H7 (cell line): ENCODE data around the gene MYCT1. TPM values are rescaled to one million over a fixed set of nuclear protein-coding genes. Genes with fewer than 3 reads are reported as not detected.
"Not testable (repeated sequence)": the region's sequence is repeated elsewhere in the genome, so short reads cannot be mapped to it uniquely, and the experiment has no call there.

Experiments
- DNase-seq: peaks from one replicate; pipeline ENCODE4 v3.0.0; 2012
- H3K27me3 ChIP-seq: 2 replicates; pipeline ENCODE4 v1.6.0; 2011; ENCODE audit warnings: mild to moderate bottlenecking, low read length; ENCODE audit not compliant: control insufficient read depth, insufficient read depth
- H3K36me3 ChIP-seq: replicated peaks from 2 replicates; pipeline ENCODE4 v1.5.1; 2011; ENCODE audit warnings: low read length; ENCODE audit not compliant: control insufficient read depth, insufficient read depth
- H3K4me3 ChIP-seq: 2 replicates; pipeline ENCODE4 v1.5.1; 2011; ENCODE audit warnings: low read depth, mild to moderate bottlenecking, control low read depth, low read length, moderate library complexity; ENCODE audit not compliant: insufficient read depth
- total RNA-seq: library from RNA; depleted of rRNA; stranded (reverse); fragments of >200 nt; shearing (Covaris generic); gene quantifications from 2 replicates; pipeline ENCODE4 v1.2.3, GENCODE V29; 2014

The MYCT1 gene
- total RNA-seq, 1 experiment from 2014 or later: 2.7 TPM

DNA sequence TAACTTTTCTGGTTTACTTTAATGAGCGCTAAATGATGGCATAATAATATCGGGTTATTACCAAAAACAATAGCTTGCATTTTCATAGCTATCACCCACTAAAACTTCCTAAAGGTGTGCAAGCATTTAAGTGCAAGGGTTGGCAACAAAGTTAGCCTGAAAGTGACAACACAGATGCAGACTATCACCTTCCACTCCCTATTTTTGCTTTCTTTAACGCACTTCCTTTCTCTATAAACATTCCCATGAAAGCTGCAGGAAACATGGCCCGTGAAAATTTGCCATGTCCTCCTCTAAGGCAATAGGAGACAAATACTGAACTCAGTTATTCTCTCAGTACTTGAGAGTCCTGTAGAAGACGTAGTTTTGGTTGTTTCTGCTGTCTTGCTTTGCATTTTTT is 2.7 kb downstream of the MYCT1 start:
- Histone ChIP-seq H3K27me3 (no peaks in the 10 kb centered on the region), H3K4me3 (no peak overlapping the region), H3K36me3 (no peaks in the 10 kb centered on the region)
- no peak for DNase-seq

DNA sequence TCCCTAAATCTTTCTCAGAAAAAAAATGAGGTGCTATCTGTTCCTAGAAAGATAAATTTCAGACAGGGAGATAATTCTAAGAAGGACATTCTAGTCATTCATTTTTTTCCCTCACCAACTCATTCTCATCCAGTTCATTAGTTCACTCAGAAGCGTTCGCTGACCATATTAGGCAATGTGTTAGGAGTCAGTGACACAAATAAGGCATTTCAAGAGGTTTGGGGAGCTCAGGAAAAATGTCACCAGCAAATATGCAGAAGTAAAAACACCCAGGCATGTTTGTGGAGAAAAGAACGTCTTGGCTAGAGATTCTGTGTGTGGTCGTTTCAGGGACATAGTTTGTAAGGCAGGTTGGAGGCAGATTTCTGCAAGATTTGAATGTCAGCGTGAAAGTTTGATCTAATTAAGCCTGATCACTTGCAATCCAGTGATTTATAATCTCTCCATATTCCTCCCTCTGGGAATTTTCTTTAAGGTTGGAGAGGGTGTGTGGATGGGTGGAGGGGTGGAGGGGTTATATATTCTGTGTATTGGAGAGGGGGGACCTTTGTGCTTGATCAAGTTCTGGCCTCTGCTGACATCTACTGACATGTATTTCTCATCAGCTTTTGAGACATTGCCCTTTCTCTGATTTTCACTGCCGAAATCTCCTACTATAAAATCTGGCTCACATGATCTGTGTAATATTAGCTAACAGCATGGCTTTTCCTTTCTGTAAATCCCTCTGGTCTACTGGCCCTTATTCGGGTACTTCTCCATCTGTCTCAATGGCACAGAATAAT is 3.6 kb downstream of the MYCT1 start:
- no peaks in the 10 kb centered on the region for H3K27me3 ChIP-seq
- no peak for DNase-seq
- no peaks in the 10 kb centered on the region for H3K36me3 ChIP-seq
- H3K4me3 ChIP-seq: no peak overlapping the region

DNA sequence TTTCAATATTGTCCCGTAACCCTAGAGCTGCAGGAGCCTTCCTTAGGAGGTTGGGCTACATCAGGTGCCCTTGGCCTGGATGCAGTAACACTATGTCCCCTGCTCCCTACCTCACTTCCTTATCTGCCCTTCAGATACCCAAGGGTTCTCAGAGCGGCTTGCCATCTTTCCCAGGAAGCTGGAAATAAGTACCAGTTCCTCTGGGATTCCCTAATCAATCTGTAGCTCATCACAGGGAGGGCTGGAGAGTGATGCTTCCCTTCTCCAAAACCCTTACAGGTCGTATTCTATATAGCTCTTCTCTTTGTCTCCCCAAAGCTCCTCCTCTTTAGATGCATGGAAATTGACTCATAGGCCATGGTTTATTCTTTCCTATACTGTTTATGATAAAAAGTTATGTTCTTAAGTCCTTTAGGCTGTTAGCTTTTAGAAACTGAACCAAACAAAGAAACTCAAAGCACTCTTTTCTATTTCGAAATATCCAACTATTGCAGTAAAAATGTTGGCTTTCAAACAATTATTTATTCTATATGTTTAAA is 4.2 kb downstream of the MYCT1 start:
- Histone ChIP-seq H3K27me3 (no peaks in the 10 kb centered on the region), H3K36me3 (no peaks in the 10 kb centered on the region), H3K4me3 (no peak overlapping the region)
- DNase-seq: no peak

DNA sequence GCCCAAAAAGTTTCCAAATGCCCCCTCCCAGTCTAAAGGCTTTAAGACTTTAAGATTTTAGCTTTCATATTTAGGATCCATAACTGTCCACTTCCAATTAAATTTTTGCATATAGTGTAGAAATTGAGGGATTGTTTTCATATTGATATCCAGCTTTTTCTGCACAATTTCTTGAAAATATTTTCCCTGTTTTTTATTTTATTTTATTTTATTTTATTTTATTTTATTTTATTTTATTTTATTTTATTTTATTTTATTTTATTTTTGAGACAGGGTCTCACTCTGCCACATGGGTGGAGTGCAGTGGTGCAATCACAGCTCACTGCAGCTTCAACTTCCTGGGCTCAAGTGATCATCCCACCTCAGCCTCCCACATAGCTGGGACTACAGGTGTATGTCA is 6.1 kb downstream of the MYCT1 start:
- H3K4me3 ChIP-seq, H3K27me3 ChIP-seq, DNase-seq, H3K36me3 ChIP-seq: not testable (repeated sequence)

DNA sequence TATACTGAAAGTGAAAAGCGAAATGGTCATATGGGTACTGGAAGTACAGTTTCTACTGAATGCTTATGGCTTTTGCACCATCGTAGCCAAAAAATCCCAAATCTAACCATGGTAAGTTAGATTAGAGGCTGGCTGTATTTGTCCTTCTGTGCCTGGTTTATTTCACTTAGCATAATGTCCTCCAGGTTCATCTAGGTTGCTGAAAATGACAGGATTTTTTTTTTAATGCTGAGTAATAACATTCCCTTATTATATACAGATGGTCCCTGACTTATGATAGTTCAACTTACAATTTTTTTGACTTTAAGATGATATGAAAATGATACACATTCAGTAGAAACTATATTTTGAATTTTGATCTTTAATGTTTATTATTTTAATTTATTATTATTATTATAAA is 7.6 kb downstream of the MYCT1 start:
- H3K4me3 ChIP-seq: no peak overlapping the region
- no peak for DNase-seq
- H3K36me3 ChIP-seq: no peaks in the 10 kb centered on the region
- H3K27me3 ChIP-seq: no peaks in the 10 kb centered on the region

DNA sequence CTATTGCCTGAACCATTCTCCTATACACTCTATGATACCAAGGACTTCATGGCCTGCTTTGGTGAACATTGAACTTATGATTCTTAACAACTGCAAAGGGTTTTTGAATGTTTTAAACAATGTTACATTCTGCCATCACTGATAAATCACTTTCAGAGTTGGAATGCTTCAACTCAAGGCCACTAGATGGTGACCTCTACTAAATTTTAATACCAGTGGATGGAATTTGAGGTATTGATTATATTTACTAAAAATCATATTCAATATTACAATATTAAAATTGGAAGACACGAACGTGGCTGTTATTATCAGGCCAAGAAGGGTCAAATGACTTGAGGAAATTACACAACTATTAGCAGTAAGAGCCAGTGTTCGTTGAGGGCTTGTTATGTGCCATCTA is 18.6 kb downstream of the MYCT1 start:
- no peak for DNase-seq
- no peaks in the 10 kb centered on the region for H3K27me3 ChIP-seq
- H3K36me3 ChIP-seq: no peaks in the 10 kb centered on the region
- no peak overlapping the region for H3K4me3 ChIP-seq

DNA sequence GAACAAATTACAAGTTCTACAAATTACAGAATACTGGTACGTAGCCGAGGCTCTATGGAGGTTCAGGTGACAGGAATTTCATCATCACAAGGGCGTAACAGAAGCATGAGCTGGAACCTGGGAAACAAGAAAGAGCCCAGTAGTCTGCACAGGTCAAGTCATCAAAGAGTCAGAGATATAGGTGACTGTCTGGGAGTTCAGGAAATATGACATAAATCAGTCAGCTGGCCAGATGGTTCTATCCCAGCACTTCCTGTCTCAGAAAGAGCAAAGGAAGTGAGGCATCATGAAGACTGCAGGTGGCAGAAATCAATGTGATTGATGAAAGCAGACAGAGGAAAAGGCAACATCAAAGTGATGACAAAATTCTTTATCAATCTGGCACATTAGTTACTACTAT is 23.3 kb downstream of the MYCT1 start:
- Histone ChIP-seq H3K27me3 (no peaks in the 10 kb centered on the region), H3K36me3 (no peaks in the 10 kb centered on the region), H3K4me3 (no peak overlapping the region)
- DNase-seq: no peak

DNA sequence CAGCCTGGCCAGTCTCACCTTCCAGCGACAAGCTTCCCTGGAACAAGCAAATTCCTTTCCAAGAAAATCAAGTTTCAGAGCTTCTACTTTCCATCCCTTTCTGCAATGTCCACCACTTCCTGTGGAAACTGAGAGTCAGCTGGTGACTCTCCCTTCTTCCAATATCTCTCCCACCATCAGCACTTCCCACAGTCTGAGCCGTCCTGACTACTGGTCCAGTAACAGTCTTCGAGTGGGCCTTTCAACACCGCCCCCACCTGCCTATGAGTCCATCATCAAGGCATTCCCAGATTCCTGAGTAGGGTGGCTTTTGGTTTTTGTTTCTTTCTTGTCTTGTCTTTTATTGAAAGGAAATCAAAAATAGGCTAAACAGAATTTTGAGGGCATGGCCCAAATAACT is 24.3 kb downstream of the MYCT1 start:
- H3K27me3 ChIP-seq: no peaks in the 10 kb centered on the region
- H3K4me3 ChIP-seq: no peak overlapping the region
- no peak for DNase-seq
- H3K36me3 ChIP-seq: no peaks in the 10 kb centered on the region

DNA sequence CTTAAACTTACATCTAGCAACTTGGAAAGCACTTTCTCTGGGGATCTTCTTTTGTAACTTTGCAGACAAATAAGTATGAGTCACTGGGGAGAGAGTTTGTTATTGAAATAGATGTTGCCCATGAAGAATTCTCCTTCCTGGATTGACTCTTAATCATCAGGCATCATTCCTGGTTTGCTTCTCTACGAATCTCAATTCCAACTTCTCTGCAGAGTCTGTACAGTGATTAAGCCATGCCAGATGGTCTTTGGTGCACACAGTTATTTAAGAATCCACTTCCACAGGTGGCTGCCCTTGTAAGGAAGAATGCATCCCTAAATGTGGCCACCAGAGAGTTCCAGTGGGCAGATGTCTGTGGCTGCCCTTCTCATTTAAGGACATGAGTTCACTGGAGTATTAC is 25.7 kb downstream of the MYCT1 start:
- Histone ChIP-seq H3K4me3 (no peak overlapping the region), H3K27me3 (no peaks in the 10 kb centered on the region), H3K36me3 (no peaks in the 10 kb centered on the region)
- DNase-seq: no peak

DNA sequence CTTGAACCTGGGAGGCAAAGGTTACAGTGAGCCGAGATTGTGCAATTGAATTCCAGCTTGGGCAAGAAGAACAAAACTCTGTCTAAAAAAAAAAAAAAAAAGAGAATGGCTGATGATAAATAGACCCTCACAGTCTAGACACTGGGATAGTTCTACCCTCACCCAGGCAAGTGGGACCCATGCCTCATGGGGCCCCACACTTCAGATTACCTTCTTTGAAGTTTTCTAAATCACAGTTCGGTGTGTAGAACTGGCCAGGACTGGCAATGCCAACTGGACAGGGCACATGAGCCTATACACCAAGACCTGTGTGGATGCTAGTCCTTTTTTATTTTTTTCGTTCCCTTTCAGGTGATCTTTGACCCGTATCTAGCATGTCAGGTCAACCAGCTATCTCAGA is 28.6 kb downstream of the MYCT1 start:
- no peaks in the 10 kb centered on the region for H3K27me3 ChIP-seq
- DNase-seq: no peak
- no peaks in the 10 kb centered on the region for H3K36me3 ChIP-seq
- no peak overlapping the region for H3K4me3 ChIP-seq

DNA sequence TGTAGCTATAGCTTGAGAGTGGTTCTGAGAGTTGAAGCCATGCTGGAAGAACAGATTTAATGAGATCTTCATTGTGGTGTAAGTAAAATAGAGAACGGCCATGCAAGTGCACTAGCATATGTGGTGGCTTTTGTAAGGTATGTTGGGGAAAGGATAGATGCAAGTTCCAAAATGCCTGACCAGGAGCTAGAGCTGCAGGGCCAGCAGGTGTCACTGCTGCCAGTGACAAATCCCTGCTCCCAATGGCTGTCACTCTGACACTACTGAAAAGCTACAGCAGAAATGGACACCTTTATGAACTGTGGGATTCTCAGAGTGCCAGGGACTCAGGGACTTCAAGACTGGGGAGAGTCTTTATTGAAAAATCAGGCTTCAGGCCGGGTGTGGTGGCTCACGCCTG is 29.8 kb downstream of the MYCT1 start:
- no peaks in the 10 kb centered on the region for H3K27me3 ChIP-seq
- no peak for DNase-seq
- no peak overlapping the region for H3K4me3 ChIP-seq
- no peaks in the 10 kb centered on the region for H3K36me3 ChIP-seq

DNA sequence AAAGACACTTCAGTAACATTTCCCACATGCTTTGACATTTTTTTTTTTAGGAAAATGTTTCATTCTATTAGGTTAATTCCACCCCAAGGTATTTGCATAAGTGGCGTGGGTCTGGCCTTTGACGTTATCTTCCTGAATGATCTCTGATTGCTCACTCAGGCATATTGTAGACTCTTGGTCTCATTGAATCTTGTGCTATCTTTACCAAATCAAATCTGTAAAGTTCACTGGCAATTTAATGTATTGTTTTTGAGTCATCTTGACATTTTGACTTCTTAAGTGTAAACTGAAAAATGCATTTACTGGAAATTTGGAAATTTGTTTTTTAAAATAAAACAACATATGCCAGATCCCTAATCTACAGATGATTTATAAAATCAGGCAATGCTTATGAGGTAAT is 36.9 kb downstream of the MYCT1 start:
- no peak for DNase-seq
- no peaks in the 10 kb centered on the region for H3K36me3 ChIP-seq
- no peaks in the 10 kb centered on the region for H3K27me3 ChIP-seq
- H3K4me3 ChIP-seq: no peak overlapping the region

DNA sequence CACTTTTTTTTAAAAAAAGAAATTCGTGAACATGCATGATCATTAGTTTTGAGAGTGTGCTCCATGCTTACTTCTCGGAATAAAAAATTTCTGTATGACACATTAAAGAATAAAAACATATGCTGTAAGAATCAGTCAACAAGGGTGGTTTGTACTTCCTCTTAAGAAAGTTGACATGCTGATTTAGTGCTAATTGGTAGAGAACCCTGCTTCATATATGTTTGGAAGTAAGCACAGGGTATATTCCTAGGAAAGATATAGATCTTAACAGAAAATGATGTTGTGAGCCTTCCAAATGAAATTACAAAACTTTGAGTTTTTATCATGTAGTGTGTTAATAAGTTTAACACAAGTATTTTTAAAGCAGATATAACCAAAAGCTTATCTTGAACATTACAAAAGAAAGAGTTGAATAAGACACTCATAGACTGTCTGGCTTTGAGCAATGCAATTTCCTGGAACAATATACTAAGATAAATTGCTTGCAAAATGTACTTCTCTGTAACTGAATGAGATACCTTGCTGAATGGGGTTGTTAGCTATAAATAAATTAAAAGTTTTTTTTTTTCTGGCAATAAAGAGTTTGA is 39.1 kb downstream of the MYCT1 start:
- no peak overlapping the region for H3K4me3 ChIP-seq
- H3K27me3 ChIP-seq: no peaks in the 10 kb centered on the region
- H3K36me3 ChIP-seq: no peaks in the 10 kb centered on the region
- no peak for DNase-seq

DNA sequence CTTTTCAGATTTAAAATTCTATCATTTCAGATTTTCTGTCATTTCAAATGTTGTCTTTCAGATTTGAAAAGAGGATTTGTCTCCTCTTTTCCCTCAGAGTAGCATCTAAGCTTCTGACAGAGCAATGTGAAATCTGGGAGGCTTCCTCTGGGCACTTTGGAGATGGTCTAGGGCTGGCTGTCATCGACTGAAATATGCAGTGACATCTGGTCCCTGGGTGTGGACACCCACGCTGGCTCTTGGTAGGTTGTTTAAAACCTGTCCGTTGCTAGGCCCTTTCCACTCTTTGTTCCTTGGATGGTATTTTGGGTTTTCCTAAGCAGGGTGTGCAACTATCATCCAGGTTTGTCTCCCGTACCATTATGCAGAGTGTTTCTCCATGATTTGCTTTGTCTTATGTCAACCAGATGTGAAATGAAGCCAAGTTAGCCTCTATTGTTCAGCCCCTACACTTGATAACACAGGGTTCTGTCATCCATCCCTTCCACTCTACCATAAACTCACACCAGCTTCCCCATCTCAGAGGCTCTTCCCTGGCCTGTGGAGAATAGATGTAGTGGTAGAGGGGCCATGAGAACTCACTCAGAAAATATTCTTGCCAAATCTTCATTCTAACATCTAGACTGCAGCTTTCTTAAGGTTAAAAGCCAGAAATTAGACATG is 47.9 kb downstream of the MYCT1 start:
- Histone ChIP-seq H3K27me3 (no peaks in the 10 kb centered on the region), H3K36me3 (no peaks in the 10 kb centered on the region), H3K4me3 (no peak overlapping the region)
- DNase-seq: no peak

DNA sequence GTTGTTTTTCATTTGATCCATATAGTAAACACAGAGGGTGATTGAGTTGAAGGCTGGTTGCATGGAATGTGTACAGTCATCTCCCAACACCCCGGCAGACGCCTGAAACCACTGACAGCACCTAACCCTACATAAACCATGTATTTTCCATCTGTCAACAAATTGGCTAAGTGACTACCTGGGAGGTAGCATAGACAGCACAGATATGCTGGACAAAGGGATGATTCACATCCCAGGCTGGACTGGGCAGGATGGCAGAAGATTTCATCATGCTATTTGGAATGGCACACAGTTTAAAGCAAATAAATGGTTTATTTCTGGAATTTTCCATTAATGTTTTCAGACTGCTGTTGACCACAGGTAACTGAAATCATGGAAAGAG is 48.5 kb downstream of the MYCT1 start:
- no peaks in the 10 kb centered on the region for H3K27me3 ChIP-seq
- DNase-seq: no peak

More for the DNA sequence above, 48.5 kb downstream of the MYCT1 start:
- H3K36me3 ChIP-seq: no peaks in the 10 kb centered on the region
- no peak overlapping the region for H3K4me3 ChIP-seq
